GM12801 (cell line): ENCODE measurements around the gene SMIM23.

Experiments used
- CTCF ChIP-seq: IDR thresholded peaks from one replicate; pipeline ENCODE4 v1.5.1; 2011; ENCODE audit warnings: control low read depth; ENCODE audit not compliant: insufficient read length; ENCODE audit errors: extremely low read depth

The SMIM23 gene

DNA sequence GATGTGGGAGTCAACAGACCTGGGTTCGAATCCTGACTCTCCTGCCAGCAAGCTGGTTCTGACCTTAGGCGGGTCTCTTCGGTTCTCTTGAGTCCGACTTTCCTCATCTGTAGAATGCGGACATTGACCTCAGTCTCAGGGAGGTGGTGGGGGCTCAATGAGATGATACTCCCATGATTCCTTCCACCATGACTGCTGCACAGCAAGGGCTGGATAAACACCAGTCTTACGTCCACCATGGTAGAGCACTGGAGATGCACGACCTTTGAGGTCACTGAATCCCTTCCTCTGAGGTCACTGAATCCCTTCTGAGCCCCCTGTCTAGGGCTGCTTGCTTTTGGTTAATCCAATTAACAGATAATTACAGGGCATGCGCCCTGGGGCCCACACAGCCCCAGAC lies 12.5 kb upstream of the SMIM23 start:
- no peak for TF ChIP-seq CTCF

GRCh38 chr5:171774418-171774817 lies 11.2 kb upstream of the SMIM23 start:
- TF ChIP-seq CTCF: no peak

DNA sequence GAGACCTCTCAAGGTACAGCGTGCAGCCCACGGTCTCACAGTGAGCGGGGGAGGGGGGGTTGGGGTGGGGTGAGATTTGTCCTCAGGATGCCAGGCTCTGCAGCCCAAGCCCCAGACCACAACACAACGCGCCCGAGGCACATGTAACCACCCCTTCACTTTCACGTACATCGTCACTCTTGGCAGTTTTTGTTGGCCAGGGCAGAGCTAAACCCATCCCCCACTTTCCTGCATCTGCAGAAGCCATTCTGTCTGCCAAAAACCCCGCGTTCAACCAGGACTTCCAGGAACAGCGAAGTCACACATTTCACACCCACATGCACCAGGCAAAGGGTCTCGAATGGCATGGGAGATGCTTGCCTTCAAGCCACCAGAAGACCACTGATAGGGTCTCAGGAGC lies 9.4 kb upstream of the SMIM23 start:
- TF ChIP-seq CTCF: no peak

- no peak for TF ChIP-seq CTCF
These were observed 8.6 kb upstream of the SMIM23 start for GRCh38 chr5:171776770-171777759.

- no peak for TF ChIP-seq CTCF
These were observed 3.2 kb upstream of the SMIM23 start for GRCh38 chr5:171782332-171782966.

DNA sequence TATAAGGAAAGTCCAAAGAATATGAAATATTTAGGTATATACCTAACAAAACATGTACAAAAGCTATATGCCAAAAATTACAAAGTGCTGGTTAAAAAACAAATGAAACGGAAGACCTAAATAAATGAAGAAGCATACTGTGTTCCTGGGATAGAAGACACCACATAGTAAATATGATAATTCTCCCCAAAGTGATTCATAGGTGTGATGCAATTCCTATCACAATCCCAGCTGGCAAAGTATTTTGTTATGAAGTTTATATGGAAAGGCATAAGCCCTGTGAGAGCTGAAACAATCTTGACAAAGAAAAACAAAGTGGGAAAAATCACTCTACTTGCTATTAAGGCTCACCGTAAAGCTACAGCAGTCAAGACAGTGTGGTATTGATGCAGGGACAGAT lies 2.6 kb upstream of the SMIM23 start:
- TF ChIP-seq CTCF: no peak

DNA sequence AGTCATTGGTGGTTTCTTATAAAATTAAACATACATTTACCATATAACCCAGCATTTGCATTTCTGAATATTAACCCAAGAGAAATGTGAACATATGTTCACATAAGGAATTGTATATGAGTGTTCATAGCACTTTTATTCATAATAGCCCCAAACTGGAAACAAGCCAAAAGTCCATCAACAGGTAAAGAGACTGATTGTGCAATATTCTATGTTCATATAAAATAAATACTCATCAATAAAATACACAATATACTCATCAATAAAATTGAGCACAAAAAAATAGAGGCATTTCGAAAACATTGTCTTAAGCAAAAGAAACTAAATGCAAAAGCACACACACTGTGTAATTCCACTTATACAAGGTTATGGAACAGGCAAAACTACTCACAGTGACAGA lies 3.7 kb downstream of the SMIM23 start:
- TF ChIP-seq CTCF: no peak
